ENCODE measurements around the gene IGSF8.

The IGSF8 gene

DNA sequence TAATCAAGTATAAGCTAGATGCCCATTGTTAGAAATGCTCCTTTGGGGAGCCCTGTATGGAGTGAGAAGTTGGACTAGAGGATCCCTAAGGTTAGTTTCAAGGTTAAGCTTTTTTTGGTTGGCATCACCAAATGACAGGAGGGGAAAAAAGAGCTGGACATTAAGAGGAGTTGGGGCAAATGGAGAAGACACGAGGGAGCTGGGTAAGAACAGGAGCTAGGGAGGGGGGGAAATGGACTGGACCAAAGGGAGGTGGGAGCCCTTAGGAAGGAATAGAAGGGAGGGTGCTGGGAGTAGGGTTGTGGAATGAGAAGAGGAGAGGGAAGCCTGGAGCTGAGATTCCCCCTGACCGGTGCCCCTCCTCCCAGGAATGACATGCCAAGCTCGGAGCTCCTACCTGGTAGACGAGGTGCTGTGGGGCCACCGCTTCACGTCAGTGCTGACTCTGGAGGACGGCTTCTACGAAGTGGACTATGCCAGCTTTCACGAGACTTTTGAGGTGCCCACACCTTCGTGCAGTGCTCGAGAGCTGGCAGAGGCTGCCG lies 11.2 kb downstream of the IGSF8 start:
- no peak overlapping the region for H3K4me3 ChIP-seq (ENCODE audit: low read length)
- TF ChIP-seq, protein P1, sequence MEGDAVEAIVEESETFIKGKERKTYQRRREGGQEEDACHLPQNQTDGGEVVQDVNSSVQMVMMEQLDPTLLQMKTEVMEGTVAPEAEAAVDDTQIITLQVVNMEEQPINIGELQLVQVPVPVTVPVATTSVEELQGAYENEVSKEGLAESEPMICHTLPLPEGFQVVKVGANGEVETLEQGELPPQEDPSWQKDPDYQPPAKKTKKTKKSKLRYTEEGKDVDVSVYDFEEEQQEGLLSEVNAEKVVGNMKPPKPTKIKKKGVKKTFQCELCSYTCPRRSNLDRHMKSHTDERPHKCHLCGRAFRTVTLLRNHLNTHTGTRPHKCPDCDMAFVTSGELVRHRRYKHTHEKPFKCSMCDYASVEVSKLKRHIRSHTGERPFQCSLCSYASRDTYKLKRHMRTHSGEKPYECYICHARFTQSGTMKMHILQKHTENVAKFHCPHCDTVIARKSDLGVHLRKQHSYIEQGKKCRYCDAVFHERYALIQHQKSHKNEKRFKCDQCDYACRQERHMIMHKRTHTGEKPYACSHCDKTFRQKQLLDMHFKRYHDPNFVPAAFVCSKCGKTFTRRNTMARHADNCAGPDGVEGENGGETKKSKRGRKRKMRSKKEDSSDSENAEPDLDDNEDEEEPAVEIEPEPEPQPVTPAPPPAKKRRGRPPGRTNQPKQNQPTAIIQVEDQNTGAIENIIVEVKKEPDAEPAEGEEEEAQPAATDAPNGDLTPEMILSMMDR (conservative IDR thresholded peaks at IDR 0.05; ENCODE audit: low read length): no peak
- no peak for DNase-seq (ENCODE audit: low read depth)

DNA sequence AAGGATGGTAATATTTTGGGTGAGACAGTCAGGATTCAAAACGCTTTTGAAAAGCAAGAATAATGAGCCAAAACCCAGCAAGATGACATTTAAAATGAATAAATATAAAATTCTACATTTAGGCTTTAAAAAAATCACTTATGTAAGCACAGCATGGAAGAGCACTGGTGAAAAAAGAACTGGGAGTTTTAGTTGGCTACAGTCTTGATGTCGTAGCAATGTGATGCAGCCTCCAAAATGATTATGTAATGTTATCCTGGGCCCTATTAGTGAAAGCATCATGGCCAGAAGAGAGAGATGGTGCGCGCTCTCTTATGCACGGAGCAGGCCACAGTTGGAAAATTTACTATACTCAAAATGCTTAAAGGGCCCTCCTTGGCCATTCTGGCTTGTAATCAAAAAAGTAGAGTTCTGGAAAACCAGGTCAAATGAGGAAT lies 11.9 kb downstream of the IGSF8 start:
- TF ChIP-seq, protein P1 (conservative IDR thresholded peaks at IDR 0.05; ENCODE audit: low read length): no peak
- no peak for DNase-seq (ENCODE audit: low read depth)
- no peak overlapping the region for H3K4me3 ChIP-seq (ENCODE audit: low read length)

DNA sequence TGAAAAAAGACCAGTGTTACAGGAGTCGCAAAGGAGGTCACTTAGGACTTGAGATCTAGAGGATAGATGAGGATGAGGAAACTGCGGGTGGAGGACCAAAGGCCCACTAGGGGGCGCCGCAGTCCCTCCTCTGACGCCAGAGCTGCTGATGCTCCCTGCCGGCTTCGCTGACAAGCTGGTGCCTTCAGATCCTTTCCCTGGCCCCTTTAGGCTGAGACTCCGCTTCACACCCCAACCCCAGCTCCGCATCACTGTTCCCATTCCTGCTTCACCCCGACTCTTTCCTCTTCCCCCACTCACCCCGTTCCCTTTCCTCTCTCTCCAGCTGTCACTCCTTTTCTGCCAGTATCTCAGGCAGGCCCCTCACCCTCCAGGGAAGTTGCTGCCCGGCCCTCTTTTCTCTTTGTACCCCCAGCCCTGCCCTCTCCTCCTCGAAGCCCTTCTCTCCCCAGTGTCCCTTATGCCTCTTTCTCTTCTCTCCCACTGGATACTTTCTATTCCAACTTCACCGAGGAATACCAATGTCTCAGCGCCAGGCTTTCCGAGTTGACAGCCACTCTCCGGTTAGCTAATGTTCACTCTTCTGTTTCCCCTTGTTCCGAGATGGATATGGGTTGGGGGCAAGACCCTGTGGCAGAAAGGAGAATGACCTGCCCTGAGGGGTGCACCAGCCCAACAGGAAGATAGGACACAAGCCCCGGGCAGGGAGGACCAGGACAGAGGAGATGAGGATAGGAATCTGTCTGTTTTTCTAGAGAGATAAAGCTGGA lies 12.5 kb downstream of the IGSF8 start:
- no peak overlapping the region for H3K4me3 ChIP-seq (ENCODE audit: low read length)
- TF ChIP-seq, protein P1 (conservative IDR thresholded peaks at IDR 0.05; ENCODE audit: low read length): peak; percentile 89
- peak; percentile 64 for DNase-seq (ENCODE audit: low read depth)

DNA sequence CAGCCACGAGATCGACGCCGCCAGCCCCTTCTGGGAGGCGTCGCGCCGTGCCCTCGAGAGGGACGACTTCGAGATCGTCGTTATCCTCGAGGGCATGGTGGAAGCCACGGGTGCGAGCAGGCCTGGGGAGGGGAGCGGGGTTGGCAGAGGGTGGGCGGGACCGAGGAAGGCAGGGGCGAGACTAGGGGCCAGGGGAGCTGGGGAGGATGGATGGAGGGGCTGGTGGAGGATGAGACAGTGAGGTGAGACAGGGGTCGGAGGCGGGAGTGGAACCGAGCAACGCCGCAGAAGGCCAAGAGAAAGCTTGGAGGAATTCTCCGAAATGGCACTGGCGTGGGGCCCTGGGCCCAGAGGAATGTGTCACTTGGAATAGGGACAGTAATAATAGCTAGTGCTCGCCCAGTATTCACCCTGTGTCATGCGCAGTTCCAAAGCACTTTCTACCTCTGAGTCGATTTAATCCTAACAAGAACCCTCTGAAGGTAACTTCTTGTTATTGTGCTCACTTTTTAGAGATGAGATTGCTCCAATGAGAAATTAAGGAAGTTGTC lies 13.6 kb downstream of the IGSF8 start:
- H3K4me3 ChIP-seq (ENCODE audit: low read length): no peak overlapping the region

GRCh38 chr1:160083968-160084770 lies 14.2 kb downstream of the IGSF8 start:
- no peak for DNase-seq (ENCODE audit: low read depth)
- peak overlapping the region; percentile 33; the same call in 1 of the 2 replicates for H3K4me3 ChIP-seq (ENCODE audit: low read length)
- TF ChIP-seq, protein P1 (conservative IDR thresholded peaks at IDR 0.05; ENCODE audit: low read length): peak; percentile 48

More for the DNA sequence above, 13.6 kb downstream of the IGSF8 start:
- TF ChIP-seq, protein P1 (conservative IDR thresholded peaks at IDR 0.05; ENCODE audit: low read length): no peak
- no peak for DNase-seq (ENCODE audit: low read depth)

GRCh38 chr1:160082926-160083325 lies 15.5 kb downstream of the IGSF8 start:
- TF ChIP-seq, protein P1 (conservative IDR thresholded peaks at IDR 0.05; ENCODE audit: low read length): no peak
- DNase-seq (ENCODE audit: low read depth): no peak
- H3K4me3 ChIP-seq (ENCODE audit: low read length): no peak overlapping the region
